H9 (cell line): ENCODE measurements around the gene DAGLB. TPM values are rescaled to one million over a fixed set of nuclear protein-coding genes. Genes with fewer than 3 reads are reported as not detected.

ENCODE experiments used
- DNase-seq: peaks from one replicate; pipeline ENCODE4 v3.0.0-alpha.2; 2017
- H2AFZ ChIP-seq: one replicate; pipeline ENCODE4 v1.6.1; 2013; ENCODE audit warnings: mild to moderate bottlenecking, low read length, control low read depth, moderate library complexity
- H2AK5ac ChIP-seq: 2 replicates; pipeline ENCODE4 v1.6.1; 2013; ENCODE audit warnings: low read length, control low read depth, mixed read lengths; ENCODE audit not compliant: insufficient read length
- H2BK120ac ChIP-seq: one replicate; pipeline ENCODE4 v1.6.1; 2013; ENCODE audit warnings: low read depth, mild to moderate bottlenecking, low read length, control low read depth, inconsistent platforms; ENCODE audit not compliant: poor library complexity, severe bottlenecking
- H2BK12ac ChIP-seq: 2 replicates; pipeline ENCODE4 v1.6.1; 2013; ENCODE audit warnings: low read length, control low read depth, mixed read lengths, low read depth; ENCODE audit not compliant: insufficient read length
- H2BK15ac ChIP-seq: 2 replicates; pipeline ENCODE4 v1.6.1; 2013; ENCODE audit warnings: low read depth, low read length, control low read depth
- H2BK20ac ChIP-seq: one replicate; pipeline ENCODE4 v1.6.1; 2013; ENCODE audit warnings: low read depth, mild to moderate bottlenecking, low read length, control low read depth, inconsistent platforms; ENCODE audit not compliant: poor library complexity, severe bottlenecking
- H2BK5ac ChIP-seq: 2 replicates; pipeline ENCODE4 v1.6.1; 2013; ENCODE audit warnings: low read length, control low read depth, mixed read lengths; ENCODE audit not compliant: insufficient read length
- H3K14ac ChIP-seq: 2 replicates; pipeline ENCODE4 v1.6.1; 2013; ENCODE audit warnings: low read length, control low read depth; ENCODE audit not compliant: insufficient read depth
- H3K18ac ChIP-seq: 2 replicates; pipeline ENCODE4 v1.6.1; 2013; ENCODE audit warnings: low read depth, mild to moderate bottlenecking, mixed read lengths, low read length, control low read depth; ENCODE audit not compliant: insufficient read length
- H3K23ac ChIP-seq: 2 replicates; pipeline ENCODE4 v1.6.1; 2013; ENCODE audit warnings: low read length, control low read depth, mixed read lengths, low read depth; ENCODE audit not compliant: insufficient read length
- H3K23me2 ChIP-seq: 2 replicates; pipeline ENCODE4 v1.6.1; 2013; ENCODE audit warnings: low read depth, mild to moderate bottlenecking, mixed read lengths, low read length, control low read depth; ENCODE audit not compliant: insufficient read length, poor library complexity, severe bottlenecking
- H3K27ac ChIP-seq: 2 replicates; pipeline ENCODE4 v1.5.1; 2013; ENCODE audit warnings: low read length, control low read depth, mixed read lengths, low read depth; ENCODE audit not compliant: insufficient read length
- H3K27me3 ChIP-seq: 2 replicates; pipeline ENCODE4 v1.6.1; 2013; ENCODE audit warnings: low read length, control low read depth, inconsistent platforms; ENCODE audit not compliant: insufficient read depth
- H3K4ac ChIP-seq: 2 replicates; pipeline ENCODE4 v1.6.1; 2013; ENCODE audit warnings: low read depth, mild to moderate bottlenecking, control low read depth, inconsistent platforms, low read length, moderate library complexity
- H3K4me1 ChIP-seq: 2 replicates; pipeline ENCODE4 v1.6.1; 2013; ENCODE audit warnings: low read length, control low read depth, inconsistent platforms; ENCODE audit not compliant: insufficient read depth
- H3K4me2 ChIP-seq: 2 replicates; pipeline ENCODE4 v1.6.1; 2013; ENCODE audit warnings: low read length, control low read depth, mixed read lengths; ENCODE audit not compliant: insufficient read length, insufficient read depth
- H3K56ac ChIP-seq: 2 replicates; pipeline ENCODE4 v1.6.1; 2013; ENCODE audit warnings: low read depth, mild to moderate bottlenecking, mixed read lengths, low read length, control low read depth; ENCODE audit not compliant: insufficient read length
- H3K79me1 ChIP-seq: 2 replicates; pipeline ENCODE4 v1.6.1; 2013; ENCODE audit warnings: low read depth, mild to moderate bottlenecking, moderate library complexity, low read length, control low read depth, inconsistent platforms; ENCODE audit not compliant: insufficient read depth, poor library complexity, severe bottlenecking
- H3K79me2 ChIP-seq: 2 replicates; pipeline ENCODE4 v1.6.1; 2013; ENCODE audit warnings: low read length, control low read depth, inconsistent platforms; ENCODE audit not compliant: insufficient read depth
- H3K9ac ChIP-seq: 2 replicates; pipeline ENCODE4 v1.6.1; 2013; ENCODE audit warnings: low read length, control low read depth, mixed read lengths; ENCODE audit not compliant: insufficient read length; ENCODE audit errors: extremely low read depth
- H3K9me3 ChIP-seq: one replicate; pipeline ENCODE4 v1.6.1; 2013; ENCODE audit warnings: low read depth, low read length, inconsistent platforms; ENCODE audit not compliant: control insufficient read depth
- H3T11ph ChIP-seq: one replicate; pipeline ENCODE4 v1.6.1; 2013; ENCODE audit warnings: mild to moderate bottlenecking, low read length, control low read depth, inconsistent platforms
- H4K20me1 ChIP-seq: one replicate; pipeline ENCODE4 v1.6.1; 2013; ENCODE audit not compliant: control insufficient read depth, insufficient read length, insufficient read depth
- H4K5ac ChIP-seq: 2 replicates; pipeline ENCODE4 v1.6.1; 2013; ENCODE audit warnings: low read depth, mild to moderate bottlenecking, mixed read lengths, low read length, control low read depth; ENCODE audit not compliant: insufficient read length
- H4K8ac ChIP-seq: replicated peaks from 2 replicates; pipeline ENCODE4 v1.6.1; 2013; ENCODE audit warnings: low read length, control low read depth, mixed read lengths, low read depth; ENCODE audit not compliant: insufficient read length
- H4K91ac ChIP-seq: 2 replicates; pipeline ENCODE4 v1.6.1; 2013; ENCODE audit warnings: low read depth, mild to moderate bottlenecking, moderate library complexity, mixed read lengths, low read length, control low read depth; ENCODE audit not compliant: insufficient read length
- H3K27ac Mint-ChIP-seq, 3 experiments: 2 replicates in 2 of 3; 3 replicates in 1 of 3; pipeline ENCODE4 v1.8.0; 2020 to 2021; ENCODE audit warnings: mixed read lengths in 3 of 3, mild to moderate bottlenecking in 1 of 3, moderate library complexity in 1 of 3
- H3K27me3 Mint-ChIP-seq: 2 replicates; pipeline ENCODE4 v1.8.0; 2021; ENCODE audit warnings: low read depth, mild to moderate bottlenecking, moderate library complexity, mixed read lengths
- H3K36me3 Mint-ChIP-seq, 3 experiments: 2 replicates in 2 of 3; 3 replicates in 1 of 3; pipeline ENCODE4 v1.8.0; 2020 to 2021; ENCODE audit warnings: low read depth in 3 of 3, mixed read lengths in 3 of 3; ENCODE audit not compliant: insufficient read depth in 1 of 3
- H3K4me1 Mint-ChIP-seq, 2 experiments: 2 replicates each; pipeline ENCODE4 v1.8.0; 2020; ENCODE audit warnings: mixed read lengths in 2 of 2
- H3K4me3 Mint-ChIP-seq, 2 experiments: 2 replicates in 1 of 2; 3 replicates in 1 of 2; pipeline ENCODE4 v1.8.0; 2020 to 2021; ENCODE audit warnings: mild to moderate bottlenecking in 2 of 2, mixed read lengths in 2 of 2, moderate library complexity in 1 of 2
- H3K9me3 Mint-ChIP-seq, 2 experiments: 2 replicates in 1 of 2; 3 replicates in 1 of 2; pipeline ENCODE4 v1.8.0; 2020; ENCODE audit warnings: mild to moderate bottlenecking in 2 of 2, mixed read lengths in 2 of 2, moderate library complexity in 1 of 2
- WGBS: extraction: QIAGEN DNeasy Blood & Tissue Kit; methylation state at CpG from one replicate; pipeline ENCODE4 v1.1.7; 2013; ENCODE audit warnings: missing lambda C conversion rate, low lambda C conversion rate, mixed read lengths; ENCODE audit not compliant: insufficient read length; ENCODE audit errors: extremely low coverage; 5-methylcytosine and 5-hydroxymethylcytosine counted together
- total RNA-seq: library from RNA; stranded (reverse); gene quantifications from 2 replicates; pipeline ENCODE4 v1.2.1, GENCODE V29; 2021
- TF ChIP-seq, protein P1 (sequence below): fragments of 200-600 bp; sonication (generic); conservative IDR thresholded peaks from 3 replicates; pipeline ENCODE4 v1.8.0; 2021; ENCODE audit warnings: antibody characterized with exemption, mild to moderate bottlenecking

Gene DAGLB
- total RNA-seq, 1 experiment from 2014 or later = 46.4 TPM

DNA sequence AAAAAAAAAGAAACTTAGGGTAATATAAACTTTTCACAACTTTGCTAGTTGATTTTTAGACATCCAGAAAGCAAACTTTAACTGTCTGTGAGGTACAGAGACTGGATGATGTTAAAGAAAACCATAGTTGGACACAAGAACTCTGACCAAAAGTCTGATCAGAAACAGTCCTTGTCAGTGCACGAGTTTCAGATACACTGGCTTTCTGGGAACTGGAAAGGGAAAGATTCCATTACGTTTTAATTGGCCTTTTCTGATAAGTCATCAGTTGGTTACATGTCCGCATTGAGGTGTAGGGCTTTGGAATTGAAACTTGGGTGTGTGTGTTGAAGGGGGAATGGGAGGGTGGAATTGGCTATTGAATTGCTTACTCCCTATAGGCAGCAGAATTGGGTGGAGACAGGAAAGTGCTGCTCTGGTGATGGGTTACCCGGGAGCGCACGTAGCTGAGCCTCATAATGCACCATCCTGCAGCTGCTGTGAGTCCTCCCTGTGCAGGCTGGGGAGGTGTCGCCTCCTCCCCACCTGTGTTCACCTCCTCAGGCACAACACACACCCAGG lies 59.9 kb downstream of the DAGLB start:
- H4K91ac ChIP-seq = no peak overlapping the region
- no peak overlapping the region for H3K56ac ChIP-seq
- no peak overlapping the region for H2BK120ac ChIP-seq
- H3T11ph ChIP-seq = no peak overlapping the region
- H2AFZ ChIP-seq = no peak overlapping the region
- no peak overlapping the region for H4K5ac ChIP-seq
- H3K23ac ChIP-seq = no peak overlapping the region
- H3K4me1 ChIP-seq = peaks cover 12% of the 10 kb centered on the region
- no peaks in the 10 kb centered on the region for H3K79me1 ChIP-seq
- Mint-ChIP-seq H3K9me3 (no peaks in the 10 kb centered on the region), H3K27ac (peak overlapping the region in 1 of 3 experiments; percentile 17; a peak in 2 of 7 replicates), H3K4me1 (peaks cover 36 to 39% of the 10 kb centered on the region in 2 experiments), H3K27me3 (no peaks in the 10 kb centered on the region), H3K36me3 (peaks cover 33 to 53% (median 49%) of the 10 kb centered on the region in 3 experiments; a peak in 6 of 7 replicates), H3K4me3 (no peak overlapping the region)
- H3K27ac ChIP-seq = no peak overlapping the region
- no peak overlapping the region for H3K4me2 ChIP-seq
- no peak overlapping the region for H2BK20ac ChIP-seq
- H2BK5ac ChIP-seq = no peak overlapping the region
- no peak overlapping the region for H2BK15ac ChIP-seq
- H4K20me1 ChIP-seq = no peaks in the 10 kb centered on the region
- no peak for DNase-seq
- H4K8ac ChIP-seq = no peak overlapping the region
- TF ChIP-seq, protein P1, sequence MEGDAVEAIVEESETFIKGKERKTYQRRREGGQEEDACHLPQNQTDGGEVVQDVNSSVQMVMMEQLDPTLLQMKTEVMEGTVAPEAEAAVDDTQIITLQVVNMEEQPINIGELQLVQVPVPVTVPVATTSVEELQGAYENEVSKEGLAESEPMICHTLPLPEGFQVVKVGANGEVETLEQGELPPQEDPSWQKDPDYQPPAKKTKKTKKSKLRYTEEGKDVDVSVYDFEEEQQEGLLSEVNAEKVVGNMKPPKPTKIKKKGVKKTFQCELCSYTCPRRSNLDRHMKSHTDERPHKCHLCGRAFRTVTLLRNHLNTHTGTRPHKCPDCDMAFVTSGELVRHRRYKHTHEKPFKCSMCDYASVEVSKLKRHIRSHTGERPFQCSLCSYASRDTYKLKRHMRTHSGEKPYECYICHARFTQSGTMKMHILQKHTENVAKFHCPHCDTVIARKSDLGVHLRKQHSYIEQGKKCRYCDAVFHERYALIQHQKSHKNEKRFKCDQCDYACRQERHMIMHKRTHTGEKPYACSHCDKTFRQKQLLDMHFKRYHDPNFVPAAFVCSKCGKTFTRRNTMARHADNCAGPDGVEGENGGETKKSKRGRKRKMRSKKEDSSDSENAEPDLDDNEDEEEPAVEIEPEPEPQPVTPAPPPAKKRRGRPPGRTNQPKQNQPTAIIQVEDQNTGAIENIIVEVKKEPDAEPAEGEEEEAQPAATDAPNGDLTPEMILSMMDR = no peak
- no peak overlapping the region; the same call in 1 of the 2 replicates for H3K14ac ChIP-seq
- no peak overlapping the region for H3K4ac ChIP-seq
- H2AK5ac ChIP-seq = no peak overlapping the region
- H3K18ac ChIP-seq = no peak overlapping the region
- no peaks in the 10 kb centered on the region for H3K9me3 ChIP-seq
- WGBS = no CpG with 5 or more reads among the region's 7 CpGs
- peaks cover 39% of the 10 kb centered on the region for H3K79me2 ChIP-seq
- H3K9ac ChIP-seq = no peak overlapping the region
- no peaks in the 10 kb centered on the region for H3K23me2 ChIP-seq
- no peak overlapping the region for H2BK12ac ChIP-seq
- no peaks in the 10 kb centered on the region for H3K27me3 ChIP-seq
